Ramos (cell line): ENCODE measurements around the gene CACNA2D4.

ENCODE experiments used
- in situ Hi-C: fragments of 300-500 bp; cut with MboI; formaldehyde crosslinking; loops from one replicate; pipeline ENCODE4 v1.14.3; 2022; ENCODE audit warnings: low sequenced_read_pairs; ENCODE audit not compliant: unreplicated experiment

CACNA2D4 gene

GRCh38 chr12:1807087-1807860, 111.2 kb downstream of the CACNA2D4 start:
- in situ Hi-C loops = loop anchor here (5.0 kb wide), 1 partner anchor 130 kb away; no protein-coding TSS in a partner anchor

DNA sequence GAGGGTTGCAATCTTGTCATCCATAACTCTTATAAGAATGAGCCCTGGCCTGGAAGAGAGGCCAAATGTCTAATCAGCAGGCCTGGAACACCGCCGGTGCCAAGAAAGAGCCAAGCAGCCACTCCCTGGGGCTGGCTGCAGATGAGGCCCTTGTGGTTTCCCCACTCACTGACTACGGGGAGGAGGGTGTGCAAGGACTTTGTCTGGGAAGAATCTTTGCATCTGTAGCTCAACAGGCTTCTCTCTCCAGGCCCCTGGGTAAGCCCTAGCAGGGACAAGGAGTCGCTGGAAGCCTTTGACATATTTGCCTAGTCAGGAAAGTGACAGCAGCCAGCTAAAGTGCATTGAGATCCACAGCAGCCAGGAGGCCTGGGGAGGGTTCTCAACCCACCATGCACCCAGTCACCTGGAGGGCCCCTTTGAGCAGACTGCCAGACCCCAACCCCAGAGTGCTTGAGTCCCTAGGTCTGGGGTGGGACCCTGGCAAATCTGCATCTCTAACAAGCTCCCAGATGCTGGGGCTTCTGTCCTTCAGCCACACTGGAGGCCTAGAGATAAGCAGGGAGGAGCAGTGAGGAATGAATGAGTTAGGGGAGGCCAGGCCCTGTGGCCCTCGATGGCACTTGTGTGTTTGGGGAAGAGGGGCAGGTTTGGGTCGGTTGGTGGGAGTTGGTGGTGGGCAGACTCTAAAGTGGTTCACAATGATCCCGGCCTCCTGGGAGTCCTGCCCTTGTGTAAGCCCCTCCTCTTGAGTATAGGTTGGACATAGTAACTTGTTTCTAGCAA, 112.0 kb downstream of the CACNA2D4 start:
- in situ Hi-C loops = loop anchor here (5.0 kb wide), 1 partner anchor 131 kb away; no protein-coding TSS in a partner anchor

DNA sequence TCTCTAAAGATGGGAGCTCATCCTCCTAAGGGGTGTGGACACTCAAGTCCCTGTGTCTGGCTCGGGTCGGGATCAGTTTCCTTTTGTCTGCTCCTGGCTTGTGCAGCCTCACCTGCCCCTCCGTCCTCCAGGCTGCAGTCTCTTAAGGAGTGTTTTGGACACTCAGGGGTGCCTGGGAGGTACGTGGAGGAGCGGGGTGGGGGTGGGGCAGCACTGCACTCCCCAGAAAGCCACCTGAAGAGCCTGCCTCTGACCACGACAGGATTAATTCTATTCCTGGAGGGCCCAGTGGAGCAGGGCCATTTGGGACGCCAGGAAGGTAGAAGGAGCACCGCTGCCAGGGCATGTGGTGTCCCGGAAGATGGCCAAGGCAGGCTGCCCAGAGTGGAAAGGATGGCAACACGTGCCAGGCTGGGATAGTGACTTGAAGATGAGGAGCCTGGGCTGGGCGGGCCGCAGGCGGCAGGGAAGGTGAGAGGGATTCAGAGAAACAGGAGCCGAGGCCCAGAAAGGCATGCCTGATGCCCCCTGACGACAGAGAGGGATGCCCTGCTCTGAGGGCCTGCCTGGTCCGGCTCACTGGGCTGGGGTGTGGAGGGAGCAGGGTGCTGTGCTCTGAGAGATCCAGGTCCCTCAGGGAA, 112.9 kb downstream of the CACNA2D4 start:
- in situ Hi-C loops = loop anchor here (5.0 kb wide), 1 partner anchor 132 kb away; no protein-coding TSS in a partner anchor

- in situ Hi-C loops = loop anchor here (5.0 kb wide), 1 partner anchor 133 kb away; no protein-coding TSS in a partner anchor
Observed at GRCh38 chr12:1804545-1805332, 113.7 kb downstream of the CACNA2D4 start.

- in situ Hi-C loops = no loop called here
Observed at GRCh38 chr12:1803736-1804135, 114.7 kb downstream of the CACNA2D4 start.

GRCh38 chr12:1801303-1801975, 117.0 kb downstream of the CACNA2D4 start:
- in situ Hi-C loops = no loop called here

GRCh38 chr12:1800401-1801302, 117.8 kb downstream of the CACNA2D4 start:
- in situ Hi-C loops = no loop called here

GRCh38 chr12:1799882-1800400, 118.5 kb downstream of the CACNA2D4 start:
- in situ Hi-C loops = no loop called here

GRCh38 chr12:1799051-1799881, 119.2 kb downstream of the CACNA2D4 start:
- in situ Hi-C loops = no loop called here

- in situ Hi-C loops = no loop called here
Observed at GRCh38 chr12:1798641-1799020, 119.8 kb downstream of the CACNA2D4 start.

DNA sequence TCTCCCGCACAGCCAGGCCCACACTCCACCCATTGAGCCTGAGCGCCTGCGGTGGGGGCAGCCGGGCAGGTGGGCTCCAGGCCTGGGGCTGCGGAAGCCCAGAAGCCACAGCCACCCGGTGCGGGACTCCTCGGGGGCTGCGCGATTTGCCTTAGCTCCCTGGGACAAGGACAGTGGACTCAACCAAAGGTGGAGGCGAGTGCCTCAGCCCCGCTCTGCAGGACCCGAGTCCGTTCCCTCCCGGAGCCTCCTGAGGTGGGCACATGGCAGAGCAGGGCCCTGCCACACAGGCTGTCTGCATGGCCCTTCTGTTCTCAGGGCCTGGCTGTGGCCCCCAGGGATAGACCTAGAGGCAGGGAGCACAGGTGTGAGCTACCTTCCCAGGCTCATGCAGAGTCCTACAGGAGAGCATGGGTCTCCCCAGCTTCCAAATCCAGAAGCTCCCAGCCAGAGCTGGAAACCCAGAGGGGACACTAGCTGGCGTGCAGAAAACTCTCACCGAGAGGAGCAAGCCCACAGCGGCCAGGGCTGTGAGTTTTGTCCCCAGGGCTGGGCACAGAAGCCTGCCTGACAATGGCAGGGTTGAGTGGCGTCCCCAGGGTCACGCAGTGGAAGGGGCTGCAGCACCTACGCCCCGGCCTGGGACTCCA, 120.3 kb downstream of the CACNA2D4 start:
- in situ Hi-C loops = no loop called here

DNA sequence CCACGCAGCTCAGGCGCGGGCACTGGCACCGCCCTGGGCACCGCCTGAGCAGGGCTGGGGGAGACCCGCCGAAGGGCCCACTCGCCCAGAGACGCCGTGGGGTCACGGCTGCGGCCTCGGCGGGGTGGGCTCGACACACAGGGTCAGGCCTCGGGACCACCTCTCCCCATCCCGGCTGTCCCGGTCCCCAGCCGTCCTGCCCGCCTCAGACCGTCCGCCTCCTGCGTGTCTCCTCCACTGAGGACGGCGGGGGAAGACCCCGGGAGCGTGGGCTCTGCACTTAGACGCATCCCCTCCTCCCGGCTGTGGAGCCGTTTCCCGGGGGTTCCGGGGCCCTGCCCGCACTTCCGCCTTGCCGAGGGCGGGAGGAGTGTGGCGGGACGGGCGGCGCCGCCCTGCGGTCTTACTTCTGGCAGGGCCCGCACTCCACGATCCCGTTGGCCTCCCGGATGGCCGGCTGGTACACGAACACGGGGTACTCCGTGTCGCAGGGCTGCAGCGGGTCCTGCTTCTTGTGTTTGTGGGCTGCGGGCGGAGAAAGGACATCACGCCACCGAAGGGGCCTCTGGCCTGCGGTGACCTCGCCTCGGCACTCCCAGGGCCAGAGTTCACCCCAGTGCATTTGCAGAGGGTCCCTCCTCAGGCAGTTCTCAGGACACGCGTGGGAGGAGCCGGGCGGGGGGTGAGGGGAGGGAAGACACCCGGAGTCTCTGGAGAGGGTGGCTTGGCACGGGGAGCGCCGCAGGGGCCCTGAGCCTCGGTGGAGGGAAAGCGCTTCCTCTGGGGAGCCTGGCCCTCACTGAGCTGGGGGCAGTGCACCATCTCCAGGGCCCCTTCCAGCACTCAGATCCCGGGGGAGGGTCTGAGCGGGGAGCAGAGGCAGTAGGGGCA, 121.2 kb downstream of the CACNA2D4 start:
- in situ Hi-C loops = no loop called here

DNA sequence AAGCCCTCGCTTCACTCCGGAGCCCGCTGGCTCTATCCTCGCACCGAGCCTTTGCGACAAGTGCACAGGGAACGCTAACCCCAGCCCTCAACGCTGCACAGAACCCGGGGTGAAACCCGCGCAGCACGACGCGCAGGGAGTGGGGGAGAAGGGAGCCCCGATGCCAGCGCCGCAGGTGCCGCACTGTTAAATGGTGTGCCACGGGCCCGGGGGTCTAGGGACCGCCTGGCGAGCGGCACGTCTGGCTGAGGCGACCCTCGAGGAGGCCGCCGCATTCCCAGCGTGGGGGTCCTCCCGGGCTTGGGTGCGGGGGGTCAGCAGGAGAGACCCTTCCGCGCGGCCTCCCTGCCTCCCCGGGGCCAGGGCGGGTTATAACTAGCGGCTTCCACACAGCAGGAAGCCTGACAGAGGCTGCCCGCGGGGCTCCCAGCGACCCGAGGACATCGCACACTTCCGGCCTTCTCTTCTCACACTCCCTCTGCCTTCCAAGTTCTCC, 121.9 kb downstream of the CACNA2D4 start:
- in situ Hi-C loops = no loop called here

- in situ Hi-C loops = no loop called here
Observed at GRCh38 chr12:1795785-1796514, 122.5 kb downstream of the CACNA2D4 start.

DNA sequence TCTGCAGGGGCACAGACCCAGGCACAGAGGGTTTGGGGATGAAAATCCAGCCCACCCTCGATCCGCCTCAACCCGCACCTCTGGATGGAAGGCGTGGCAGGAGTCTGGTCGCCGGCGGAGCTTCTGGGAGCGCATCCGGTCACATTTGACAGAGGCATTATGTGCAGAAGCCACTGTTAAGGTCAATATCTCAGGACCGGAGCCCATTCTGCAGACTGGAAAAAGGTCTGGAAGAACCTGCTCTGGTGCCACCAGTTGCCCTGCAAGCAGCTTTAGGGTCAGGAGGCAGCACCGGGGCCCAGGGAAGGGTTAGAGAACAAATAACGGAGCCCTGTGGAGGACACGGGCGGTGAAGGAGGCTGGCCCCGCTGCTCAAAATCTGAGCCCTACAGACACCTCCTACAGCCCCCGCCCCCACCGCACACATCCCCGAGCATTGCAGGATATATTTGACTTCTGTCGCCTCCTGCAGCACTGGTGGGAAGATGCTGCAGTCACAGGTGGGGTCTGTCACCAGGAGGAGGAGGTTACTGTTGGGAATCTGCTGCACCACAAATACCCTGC, 123.1 kb downstream of the CACNA2D4 start:
- in situ Hi-C loops = no loop called here
